Measurements from ENCODE around the gene NFASC. TPM values are rescaled to one million over a fixed set of nuclear protein-coding genes. Genes with fewer than 3 reads are reported as not detected.

NFASC gene
- total RNA-seq, 1 experiment from 2014 or later, result 0.52 TPM

- DNase-seq (ENCODE audit: extremely low read depth, low read depth), result no peak
Measured at GRCh38 chr1:205028390-205028789, 157.7 kb downstream of the NFASC start.

GRCh38 chr1:205028924-205029323, 158.3 kb downstream of the NFASC start:
- no peak for DNase-seq (ENCODE audit: extremely low read depth, low read depth)

- DNase-seq (ENCODE audit: extremely low read depth, low read depth), result no peak
Measured at GRCh38 chr1:205030241-205030640, 159.6 kb downstream of the NFASC start.

GRCh38 chr1:205030896-205031295, 160.2 kb downstream of the NFASC start:
- DNase-seq (ENCODE audit: extremely low read depth, low read depth), result no peak

- DNase-seq (ENCODE audit: extremely low read depth, low read depth), result no peak
Measured at GRCh38 chr1:205032508-205032907, 161.8 kb downstream of the NFASC start.

GRCh38 chr1:205037539-205037938, 166.9 kb downstream of the NFASC start:
- DNase-seq (ENCODE audit: extremely low read depth, low read depth), result no peak

- no peak for DNase-seq (ENCODE audit: extremely low read depth, low read depth)
Measured at GRCh38 chr1:205038132-205038786, 167.6 kb downstream of the NFASC start.

GRCh38 chr1:205041001-205041715, 170.5 kb downstream of the NFASC start:
- no peak for DNase-seq (ENCODE audit: extremely low read depth, low read depth)

GRCh38 chr1:205041998-205042910, 171.6 kb downstream of the NFASC start:
- no peak for DNase-seq (ENCODE audit: extremely low read depth, low read depth)

- no peak for DNase-seq (ENCODE audit: extremely low read depth, low read depth)
Measured at GRCh38 chr1:205042911-205043806, 172.5 kb downstream of the NFASC start, which contains the start of gene CNTN2. Gene CNTN2, plus strand, starts transcription at chr1:205043212. Its CDS starts 9,974 bp downstream, at chr1:205053186.

GRCh38 chr1:205043866-205044265, 173.2 kb downstream of the NFASC start:
- DNase-seq (ENCODE audit: extremely low read depth, low read depth), result no peak

GRCh38 chr1:205044741-205045140, 174.1 kb downstream of the NFASC start:
- DNase-seq (ENCODE audit: extremely low read depth, low read depth), result no peak

- no peak for DNase-seq (ENCODE audit: extremely low read depth, low read depth)
Measured at GRCh38 chr1:205045146-205045545, 174.5 kb downstream of the NFASC start.

GRCh38 chr1:205046870-205047269, 176.2 kb downstream of the NFASC start:
- no peak for DNase-seq (ENCODE audit: extremely low read depth, low read depth)

GRCh38 chr1:205047764-205048231, 177.1 kb downstream of the NFASC start:
- no peak for DNase-seq (ENCODE audit: extremely low read depth, low read depth)

GRCh38 chr1:205048382-205048781, 177.7 kb downstream of the NFASC start:
- DNase-seq (ENCODE audit: extremely low read depth, low read depth), result no peak

- no peak for DNase-seq (ENCODE audit: extremely low read depth, low read depth)
Measured at GRCh38 chr1:205049479-205049878, 178.8 kb downstream of the NFASC start.

- no peak for DNase-seq (ENCODE audit: extremely low read depth, low read depth)
Measured at GRCh38 chr1:205052690-205053089, 182.0 kb downstream of the NFASC start.

GRCh38 chr1:205053296-205053695, 182.6 kb downstream of the NFASC start:
- DNase-seq (ENCODE audit: extremely low read depth, low read depth), result no peak

- no peak for DNase-seq (ENCODE audit: extremely low read depth, low read depth)
Measured at GRCh38 chr1:205054013-205054412, 183.4 kb downstream of the NFASC start.

Data from NCI-H460 (cell line).